Stimulated activated CD8-positive, alpha-beta memory T cell treated with anti-CD3 and anti-CD28 coated beads, Interleukin-7, amount 100 ng/mL, for 48 hours (primary cell): Measurements from ENCODE around the gene MTHFD1L.

Experiments
- DNase-seq, 2 donors: peaks; one replicate each; pipeline ENCODE4 v3.0.0-alpha.2; 2020; ENCODE audit warnings: low read depth in 1 of 2; ENCODE audit errors: extremely low read depth in 1 of 2

Gene MTHFD1L

GRCh38 chr6:151060096-151060765, 194.7 kb downstream of the MTHFD1L start:
- DNase-seq = no peak

GRCh38 chr6:151060766-151061531, 195.4 kb downstream of the MTHFD1L start:
- DNase-seq = no peak

- DNase-seq = no peak
Measured at GRCh38 chr6:151063352-151063751, 197.8 kb downstream of the MTHFD1L start.

- DNase-seq = no peak
Measured at GRCh38 chr6:151063842-151064647, 198.5 kb downstream of the MTHFD1L start.

GRCh38 chr6:151065027-151065815, 199.7 kb downstream of the MTHFD1L start:
- no peak for DNase-seq

- DNase-seq = no peak
Measured at GRCh38 chr6:151067684-151068596, 202.4 kb downstream of the MTHFD1L start.

- no peak for DNase-seq
Measured at GRCh38 chr6:151068761-151069312, 203.3 kb downstream of the MTHFD1L start.

- no peak for DNase-seq
Measured at GRCh38 chr6:151069641-151070040, 204.1 kb downstream of the MTHFD1L start.

- no peak for DNase-seq
Measured at GRCh38 chr6:151070631-151071051, 205.1 kb downstream of the MTHFD1L start.

- no peak for DNase-seq
Measured at GRCh38 chr6:151071295-151071694, 205.8 kb downstream of the MTHFD1L start.

- no peak for DNase-seq
Measured at GRCh38 chr6:151073146-151073545, 207.6 kb downstream of the MTHFD1L start.

GRCh38 chr6:151073701-151074100, 208.2 kb downstream of the MTHFD1L start:
- DNase-seq = no peak

- no peak for DNase-seq
Measured at GRCh38 chr6:151075005-151075404, 209.5 kb downstream of the MTHFD1L start.

GRCh38 chr6:151075527-151075926, 210.0 kb downstream of the MTHFD1L start:
- DNase-seq = no peak

- DNase-seq = no peak
Measured at GRCh38 chr6:151075930-151076555, 210.5 kb downstream of the MTHFD1L start.

GRCh38 chr6:151078655-151079054, 213.2 kb downstream of the MTHFD1L start:
- no peak for DNase-seq

- DNase-seq = no peak
Measured at GRCh38 chr6:151081656-151082055, 216.2 kb downstream of the MTHFD1L start.

GRCh38 chr6:151082079-151082478, 216.6 kb downstream of the MTHFD1L start:
- DNase-seq = no peak

- DNase-seq = no peak
Measured at GRCh38 chr6:151084275-151084674, 218.8 kb downstream of the MTHFD1L start.
